Measurements from ENCODE around the gene ELF2.
A peak's percentile ranks its signal among the peaks of the same experiment; 100 is the strongest.
"Not testable (repeated sequence)": the region's sequence is repeated elsewhere in the genome, so short reads cannot be mapped to it uniquely, and the experiment has no call there.

ELF2 gene

GRCh38 chr4:139184129-139184528, 7.1 kb upstream of the ELF2 start:
- no peak for DNase-seq

GRCh38 chr4:139177869-139178619, 1.0 kb upstream of the ELF2 start:
- peak; percentile 60 to 76 for DNase-seq

- DNase-seq = peak; percentile 33 to 62
These were observed 543 bp downstream of the ELF2 start for GRCh38 chr4:139176302-139177048.

- DNase-seq = no peak
These were observed 1.2 kb downstream of the ELF2 start for GRCh38 chr4:139175646-139176301.

GRCh38 chr4:139171876-139172691, 4.9 kb downstream of the ELF2 start:
- DNase-seq = no peak

GRCh38 chr4:139170932-139171331, 6.1 kb downstream of the ELF2 start:
- no peak for DNase-seq

- no peak for DNase-seq
These were observed 9.1 kb downstream of the ELF2 start for GRCh38 chr4:139167774-139168444.

GRCh38 chr4:139164731-139165130, 12.3 kb downstream of the ELF2 start:
- DNase-seq = no peak

GRCh38 chr4:139163806-139164206, 13.2 kb downstream of the ELF2 start:
- no peak for DNase-seq

- not testable (repeated sequence) for DNase-seq
These were observed 19.0 kb downstream of the ELF2 start for GRCh38 chr4:139157977-139158376.

GRCh38 chr4:139154952-139155557, 22.0 kb downstream of the ELF2 start:
- DNase-seq = no peak

GRCh38 chr4:139154538-139154937, 22.5 kb downstream of the ELF2 start:
- DNase-seq = no peak

GRCh38 chr4:139154134-139154421, 22.9 kb downstream of the ELF2 start:
- DNase-seq = no peak

GRCh38 chr4:139153411-139154133, 23.4 kb downstream of the ELF2 start:
- no peak for DNase-seq

GRCh38 chr4:139152249-139152648, 24.8 kb downstream of the ELF2 start:
- DNase-seq = no peak

- DNase-seq = no peak
These were observed 29.9 kb downstream of the ELF2 start for GRCh38 chr4:139146926-139147629.

GRCh38 chr4:139145552-139145932, 31.5 kb downstream of the ELF2 start:
- DNase-seq = no peak

- DNase-seq = peak; percentile 1 to 4
These were observed 32.0 kb downstream of the ELF2 start for GRCh38 chr4:139144911-139145551.

- DNase-seq = no peak
These were observed 32.7 kb downstream of the ELF2 start for GRCh38 chr4:139144161-139144859.

GRCh38 chr4:139142980-139143379, 34.0 kb downstream of the ELF2 start:
- no peak for DNase-seq
